HepG2 (cell line): Measurements from ENCODE around the gene BIRC2. TPM values are rescaled to one million over a fixed set of nuclear protein-coding genes. Genes with fewer than 3 reads are reported as not detected.

Experiments used
- FOXM1 ChIP-seq: sonication (generic); formaldehyde crosslinking; IDR thresholded peaks from 2 replicates; pipeline ENCODE4 v1.5.0; 2020; ENCODE audit warnings: missing genetic modification reagents
- POLR2AphosphoS2 ChIP-seq: IDR thresholded peaks from 2 replicates; pipeline ENCODE4 v1.6.1; 2011; ENCODE audit warnings: low read depth, low read length, improper control_type of control experiment
- ZNF263 ChIP-seq: sonication (generic); formaldehyde crosslinking; IDR thresholded peaks from 2 replicates; pipeline ENCODE4 v1.4.0; 2020; ENCODE audit warnings: missing genetic modification reagents
- ZNF407 ChIP-seq: sonication (generic); formaldehyde crosslinking; IDR thresholded peaks from one replicate; pipeline ENCODE4 v1.5.1; 2020; ENCODE audit warnings: mild to moderate bottlenecking, missing genetic modification reagents; ENCODE audit errors: not compliant biosample characterization
- polyA plus RNA-seq, 8 experiments: library from polyadenylated mRNA; depleted of rRNA in 3 of 8; stranded (reverse) in 7 of 8; unstranded in 1 of 8; fragments of >200 nt; fragmentation: Illumina TruSeq in 4 of 8; extraction: Trizol in 4 of 8; gene quantifications; 2 replicates each; pipeline versions ENCODE4 v1.2.1 to v1.2.3, GENCODE V29; 2011 to 2016; ENCODE audit warnings: low read depth in 4 of 8, missing spikeins in 1 of 8, mixed read lengths in 1 of 8; ENCODE audit not compliant: insufficient read depth in 1 of 8
- total RNA-seq, 5 experiments: library from RNA; depleted of rRNA; stranded (reverse); fragments of >200 nt; fragmentation: Illumina TruSeq; extraction: Trizol; gene quantifications; 2 replicates each; pipeline ENCODE4 v1.2.3, GENCODE V29; 2016; ENCODE audit warnings: low read depth in 1 of 5
- TF ChIP-seq, protein P1 (sequence below): fragments of 450-650 bp; IDR thresholded peaks from 2 replicates; pipeline ENCODE4 v1.6.1; 2017; ENCODE audit warnings: mild to moderate bottlenecking

BIRC2 gene
- total and polyA plus RNA-seq, 2 of the 13 experiments (the other 11 are each of a cell fraction or from before 2014, with no cell fraction given): 61.7 to 62.2 TPM

DNA sequence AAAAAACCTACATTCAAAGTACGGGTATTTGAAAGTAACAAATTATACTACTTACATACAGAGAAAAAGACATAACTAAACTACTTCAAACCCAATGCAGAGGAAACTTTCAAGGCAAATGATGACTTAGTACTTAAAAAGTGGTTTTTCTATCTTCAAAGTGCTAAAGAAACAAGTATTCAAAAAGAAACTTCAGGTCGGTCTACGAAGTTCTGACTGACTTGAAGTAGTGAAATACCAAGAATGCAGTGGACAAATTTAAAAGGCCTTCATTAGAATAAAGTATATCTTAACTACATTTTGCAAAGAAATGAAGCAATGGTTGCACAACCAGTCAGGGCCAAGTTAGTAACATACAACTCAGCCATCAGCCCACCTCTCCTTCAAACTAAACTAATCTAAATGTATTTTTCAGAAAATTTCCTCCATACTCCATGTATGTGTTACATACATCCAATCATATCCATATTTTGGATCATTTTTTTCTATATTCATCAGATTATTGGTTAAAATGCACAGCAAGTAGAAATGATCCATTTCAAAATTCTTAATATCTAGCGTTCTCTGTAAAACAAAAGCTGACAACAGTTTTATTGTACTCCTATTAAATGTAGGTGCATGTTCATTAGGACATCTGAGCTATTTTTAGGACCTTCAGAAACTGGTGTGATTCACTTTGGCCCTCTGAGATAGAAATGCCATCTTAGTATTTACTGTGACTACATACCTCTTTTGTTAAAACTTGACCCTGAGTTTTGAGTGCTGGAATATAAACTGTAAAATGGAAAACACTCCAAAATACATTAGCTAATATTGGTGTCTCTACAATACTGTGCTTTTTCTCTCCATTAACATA lies 49.9 kb downstream of the BIRC2 start (continued):
- TF ChIP-seq ZNF407 (CRISPR knock-in tag) (no peak), ZNF263 (CRISPR knock-in tag) (no peak), POLR2AphosphoS2 (peak; percentile 42; the same call in 1 of the 2 replicates), FOXM1 (CRISPR knock-in tag) (no peak)
- TF ChIP-seq, protein P1, sequence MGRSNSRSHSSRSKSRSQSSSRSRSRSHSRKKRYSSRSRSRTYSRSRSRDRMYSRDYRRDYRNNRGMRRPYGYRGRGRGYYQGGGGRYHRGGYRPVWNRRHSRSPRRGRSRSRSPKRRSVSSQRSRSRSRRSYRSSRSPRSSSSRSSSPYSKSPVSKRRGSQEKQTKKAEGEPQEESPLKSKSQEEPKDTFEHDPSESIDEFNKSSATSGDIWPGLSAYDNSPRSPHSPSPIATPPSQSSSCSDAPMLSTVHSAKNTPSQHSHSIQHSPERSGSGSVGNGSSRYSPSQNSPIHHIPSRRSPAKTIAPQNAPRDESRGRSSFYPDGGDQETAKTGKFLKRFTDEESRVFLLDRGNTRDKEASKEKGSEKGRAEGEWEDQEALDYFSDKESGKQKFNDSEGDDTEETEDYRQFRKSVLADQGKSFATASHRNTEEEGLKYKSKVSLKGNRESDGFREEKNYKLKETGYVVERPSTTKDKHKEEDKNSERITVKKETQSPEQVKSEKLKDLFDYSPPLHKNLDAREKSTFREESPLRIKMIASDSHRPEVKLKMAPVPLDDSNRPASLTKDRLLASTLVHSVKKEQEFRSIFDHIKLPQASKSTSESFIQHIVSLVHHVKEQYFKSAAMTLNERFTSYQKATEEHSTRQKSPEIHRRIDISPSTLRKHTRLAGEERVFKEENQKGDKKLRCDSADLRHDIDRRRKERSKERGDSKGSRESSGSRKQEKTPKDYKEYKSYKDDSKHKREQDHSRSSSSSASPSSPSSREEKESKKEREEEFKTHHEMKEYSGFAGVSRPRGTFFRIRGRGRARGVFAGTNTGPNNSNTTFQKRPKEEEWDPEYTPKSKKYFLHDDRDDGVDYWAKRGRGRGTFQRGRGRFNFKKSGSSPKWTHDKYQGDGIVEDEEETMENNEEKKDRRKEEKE: no peak
- TF ChIP-seq, all 625 proteins: peak for 4
